Esophagus squamous epithelium (tissue), 5 donors: ENCODE measurements around the gene TNFRSF14. TPM values are rescaled to one million over a fixed set of nuclear protein-coding genes. Genes with fewer than 3 reads are reported as not detected.

ENCODE experiments used
- DNase-seq: peaks from one replicate; lab custom pipeline; 2025; lab: John Stamatoyannopoulos, UW
- H3K27ac ChIP-seq, 4 donors: fragments of 200-600 bp; sonication (generic); one replicate each; pipeline ENCODE4 v1.5.1; 2016 to 2019; ENCODE audit warnings: mild to moderate bottlenecking in 1 of 4
- H3K27me3 ChIP-seq, 4 donors: fragments of 200-600 bp; sonication (generic); 1 replicate in 3 of 4; 2 replicates in 1 of 4; pipeline versions ENCODE4 v1.5.1 to v1.6.0; 2017 to 2021; ENCODE audit warnings: antibody characterized with exemption in 1 of 4
- H3K36me3 ChIP-seq, 3 donors: fragments of 200-600 bp; sonication (generic); one replicate each; pipeline ENCODE4 v1.5.1; 2016 to 2019
- H3K4me1 ChIP-seq, 3 donors: fragments of 200-600 bp; sonication (generic); one replicate each; pipeline ENCODE4 v1.5.1; 2017 to 2019
- H3K4me3 ChIP-seq, 4 donors: fragments of 200-600 bp; sonication (generic); 1 replicate in 3 of 4; 2 replicates in 1 of 4; pipeline ENCODE4 v1.5.1; 2016 to 2019; ENCODE audit warnings: mild to moderate bottlenecking in 2 of 4, moderate library complexity in 1 of 4
- H3K9me3 ChIP-seq, 3 donors: fragments of 200-600 bp; sonication (generic); one replicate each; pipeline ENCODE4 v1.5.1; 2016 to 2019
- POLR2A ChIP-seq, 4 donors: fragments of 450-650 bp; IDR thresholded peaks; one replicate each; pipeline ENCODE4 v1.6.1; 2017; ENCODE audit warnings: antibody characterized with exemption in 4 of 4, mild to moderate bottlenecking in 4 of 4, moderate library complexity in 3 of 4
- WGBS, 2 donors: methylation state at CpG; one replicate each; pipeline ENCODE4 v1.1.5; 2018; 5-methylcytosine and 5-hydroxymethylcytosine counted together
- intact Hi-C: fragments of 100-400 bp; cut with DNase I; formaldehyde crosslinking; loops from one replicate; pipeline ENCODE4 v1.15.0; 2022
- total RNA-seq, 4 donors: library from RNA; depleted of rRNA; stranded (reverse); fragments of >200 nt; gene quantifications; one replicate each; pipeline ENCODE4 v1.1.0, GENCODE V29; 2016
- TF ChIP-seq, protein P1 (sequence below), 6 experiments: fragments of 450-650 bp in 4 of 6; fragments of 200-600 bp in 2 of 6; sonication (generic) in 2 of 6; IDR thresholded peaks; one replicate each; pipeline ENCODE4 v1.5.1; 2016 to 2019; ENCODE audit warnings: antibody characterized with exemption in 6 of 6, mild to moderate bottlenecking in 4 of 6, moderate library complexity in 4 of 6
- donor health status: DM: yes; HTN: yes; CAD: no.

The TNFRSF14 gene
- total RNA-seq, 4 donors from 2014 or later, result 13.8 to 39.5 (median 19.6) TPM

DNA sequence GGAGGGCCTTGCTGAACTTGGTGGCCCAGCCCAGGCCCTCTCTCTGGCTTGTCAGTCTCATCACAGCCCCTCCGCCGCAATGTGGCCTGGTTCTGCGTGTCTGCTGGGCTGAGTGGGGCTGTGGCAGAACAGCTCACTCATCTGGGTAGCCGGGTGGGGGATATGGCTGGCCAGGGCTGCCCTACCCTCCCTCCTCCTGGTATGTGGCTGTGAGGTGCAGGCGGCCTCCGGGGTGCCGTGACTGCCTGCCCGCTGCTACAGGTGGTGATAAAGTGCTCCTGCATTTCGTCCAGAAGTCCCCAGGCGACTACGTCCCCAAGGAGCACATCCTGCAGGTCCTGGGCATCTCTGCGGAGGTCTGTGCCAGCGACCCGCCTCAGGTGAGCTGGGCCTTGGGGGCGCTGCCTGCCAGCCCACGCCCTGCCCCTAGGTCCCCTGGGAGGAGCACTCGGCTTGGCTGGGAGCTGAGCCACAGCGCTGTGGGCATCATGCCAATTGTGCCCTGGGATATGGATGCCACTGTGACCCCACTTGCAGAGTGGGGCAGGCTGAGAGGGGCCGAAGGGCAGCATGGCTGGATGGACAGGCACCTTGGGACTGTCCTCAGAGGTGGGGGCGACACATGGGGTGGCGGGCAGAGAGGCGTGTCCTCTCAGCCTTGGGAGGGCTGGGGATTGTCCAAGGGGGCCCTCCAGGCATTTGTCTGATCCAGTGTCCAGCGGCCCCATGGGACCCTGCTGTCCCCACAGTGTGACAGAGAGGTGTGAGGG lies 32.7 kb downstream of the TNFRSF14 start:
- TF ChIP-seq, protein P1, sequence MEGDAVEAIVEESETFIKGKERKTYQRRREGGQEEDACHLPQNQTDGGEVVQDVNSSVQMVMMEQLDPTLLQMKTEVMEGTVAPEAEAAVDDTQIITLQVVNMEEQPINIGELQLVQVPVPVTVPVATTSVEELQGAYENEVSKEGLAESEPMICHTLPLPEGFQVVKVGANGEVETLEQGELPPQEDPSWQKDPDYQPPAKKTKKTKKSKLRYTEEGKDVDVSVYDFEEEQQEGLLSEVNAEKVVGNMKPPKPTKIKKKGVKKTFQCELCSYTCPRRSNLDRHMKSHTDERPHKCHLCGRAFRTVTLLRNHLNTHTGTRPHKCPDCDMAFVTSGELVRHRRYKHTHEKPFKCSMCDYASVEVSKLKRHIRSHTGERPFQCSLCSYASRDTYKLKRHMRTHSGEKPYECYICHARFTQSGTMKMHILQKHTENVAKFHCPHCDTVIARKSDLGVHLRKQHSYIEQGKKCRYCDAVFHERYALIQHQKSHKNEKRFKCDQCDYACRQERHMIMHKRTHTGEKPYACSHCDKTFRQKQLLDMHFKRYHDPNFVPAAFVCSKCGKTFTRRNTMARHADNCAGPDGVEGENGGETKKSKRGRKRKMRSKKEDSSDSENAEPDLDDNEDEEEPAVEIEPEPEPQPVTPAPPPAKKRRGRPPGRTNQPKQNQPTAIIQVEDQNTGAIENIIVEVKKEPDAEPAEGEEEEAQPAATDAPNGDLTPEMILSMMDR (IDR thresholded peaks at IDR 0.05), result no peak
- no peak for TF ChIP-seq POLR2A (IDR thresholded peaks at IDR 0.05)
- Histone ChIP-seq H3K36me3 (peaks cover 0 to 20% (median 0%) of the 10 kb centered on the region in 3 donors), H3K27me3 (no peaks in the 10 kb centered on the region), H3K4me1 (peaks cover 31 to 66% (median 31%) of the 10 kb centered on the region in 3 donors), H3K27ac (no peak overlapping the region), H3K9me3 (no peaks in the 10 kb centered on the region), H3K4me3 (no peak overlapping the region)
- no peak for DNase-seq
- 74 to 100% methylated on average over 3 of the region's 23 CpGs for WGBS, 2 donors
- intact Hi-C loops, result no loop called here

DNA sequence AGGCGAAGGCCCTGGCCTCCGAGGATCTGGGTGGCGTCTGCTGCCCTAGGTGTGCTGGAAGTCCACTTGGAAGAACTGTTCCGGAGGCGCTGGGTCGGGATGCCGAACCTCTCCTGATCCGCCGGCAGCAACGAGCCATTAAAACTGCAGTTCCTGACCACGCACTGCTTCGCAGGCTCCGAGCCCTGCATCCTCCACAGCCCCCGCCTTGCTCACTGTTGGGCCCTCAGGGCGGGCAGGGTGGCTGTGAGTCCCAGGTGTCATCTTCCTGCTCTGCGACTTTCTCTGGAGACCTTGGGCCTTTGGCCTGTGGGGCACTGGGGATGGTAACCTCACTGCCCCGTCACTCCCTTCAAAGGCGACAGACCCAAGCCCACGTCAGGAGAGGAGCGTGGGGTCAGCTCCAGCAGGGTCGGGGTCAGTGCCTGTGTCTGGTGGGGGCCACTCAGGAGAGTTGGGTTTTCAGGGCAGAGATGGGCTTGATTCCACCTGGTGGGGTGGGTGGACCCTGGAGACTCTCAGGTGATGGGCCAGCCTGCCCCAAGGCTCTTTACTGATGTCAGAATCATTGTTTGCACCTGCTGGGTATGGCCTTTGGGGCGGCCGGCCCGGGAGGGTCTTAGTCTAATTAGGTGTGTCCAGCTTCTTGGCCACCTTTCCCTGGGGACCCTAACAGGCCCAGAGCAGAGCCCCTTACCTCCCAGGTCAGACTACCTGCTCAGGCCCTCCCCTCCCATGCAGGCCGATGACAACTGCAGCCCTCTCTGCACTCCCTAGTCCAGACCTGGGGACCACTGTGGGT lies 33.5 kb downstream of the TNFRSF14 start:
- Histone ChIP-seq H3K27me3 (peaks cover 0 to 3% (median 0%) of the 10 kb centered on the region in 4 donors), H3K4me3 (no peak overlapping the region), H3K9me3 (no peaks in the 10 kb centered on the region), H3K36me3 (peaks cover 0 to 20% (median 0%) of the 10 kb centered on the region in 3 donors), H3K27ac (no peak overlapping the region), H3K4me1 (peaks cover 24 to 65% (median 25%) of the 10 kb centered on the region in 3 donors)
- DNase-seq, result no peak
- TF ChIP-seq POLR2A (IDR thresholded peaks at IDR 0.05), result no peak
- TF ChIP-seq, protein P1 (IDR thresholded peaks at IDR 0.05), result no peak
- intact Hi-C loops, result no loop called here
- WGBS, 2 donors, result 100% methylated on average over 2 to 6 of the region's 25 CpGs

DNA sequence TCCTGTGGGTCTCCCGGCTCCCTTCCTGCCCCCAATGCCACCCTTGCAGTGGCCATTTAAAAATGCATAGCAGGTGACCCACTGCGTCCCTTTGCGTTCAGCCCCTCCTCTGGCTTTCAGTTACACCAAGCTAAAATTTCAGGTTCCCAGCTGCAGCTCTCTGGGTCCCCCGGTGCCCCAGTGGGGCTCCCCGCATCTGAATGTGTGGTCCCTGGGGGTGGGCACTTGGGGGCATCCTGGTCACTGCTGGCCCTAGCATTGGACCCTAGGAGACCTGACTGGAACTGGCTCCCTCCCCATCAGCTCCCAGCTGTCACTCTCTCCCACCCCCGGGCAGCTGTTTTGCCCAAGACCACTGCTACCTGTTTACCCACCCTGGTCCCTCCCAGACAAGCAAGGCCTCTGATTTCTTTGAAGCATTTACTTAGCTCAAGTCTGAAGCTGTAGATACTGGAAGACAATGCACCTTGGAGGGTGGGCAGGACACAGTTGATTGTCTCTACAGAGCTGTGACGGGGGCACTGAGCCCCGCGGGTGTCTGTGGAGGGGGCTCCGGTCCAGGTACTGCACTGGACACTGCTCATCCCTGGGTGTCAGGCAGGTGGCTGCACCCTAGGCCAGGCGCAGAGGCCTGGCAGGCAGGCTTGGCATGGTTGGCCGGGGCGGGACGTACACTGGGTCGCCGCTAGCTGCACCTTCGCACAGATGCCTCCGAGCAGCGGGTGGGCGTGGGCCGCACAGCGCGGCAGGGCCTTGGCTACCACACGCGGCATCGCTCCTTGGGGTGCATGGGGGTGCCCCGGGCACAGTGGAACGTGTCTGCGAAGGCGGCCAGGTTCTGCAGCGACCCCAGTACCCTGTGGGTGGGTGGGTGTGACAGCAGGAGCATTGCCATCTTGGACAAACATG lies 34.3 kb downstream of the TNFRSF14 start:
- TF ChIP-seq, protein P1 (IDR thresholded peaks at IDR 0.05), result no peak
- TF ChIP-seq POLR2A (IDR thresholded peaks at IDR 0.05), result no peak
- WGBS, 2 donors, result 94 to 96% methylated on average over 3 to 8 of the region's 31 CpGs
- Histone ChIP-seq H3K27ac (no peak overlapping the region), H3K4me1 (peaks cover 15 to 56% (median 17%) of the 10 kb centered on the region in 3 donors), H3K36me3 (peaks cover 0 to 20% (median 0%) of the 10 kb centered on the region in 3 donors), H3K4me3 (no peak overlapping the region), H3K9me3 (no peaks in the 10 kb centered on the region), H3K27me3 (peaks cover 0 to 11% (median 0%) of the 10 kb centered on the region in 4 donors)
- no peak for DNase-seq
- intact Hi-C loops, result no loop called here

DNA sequence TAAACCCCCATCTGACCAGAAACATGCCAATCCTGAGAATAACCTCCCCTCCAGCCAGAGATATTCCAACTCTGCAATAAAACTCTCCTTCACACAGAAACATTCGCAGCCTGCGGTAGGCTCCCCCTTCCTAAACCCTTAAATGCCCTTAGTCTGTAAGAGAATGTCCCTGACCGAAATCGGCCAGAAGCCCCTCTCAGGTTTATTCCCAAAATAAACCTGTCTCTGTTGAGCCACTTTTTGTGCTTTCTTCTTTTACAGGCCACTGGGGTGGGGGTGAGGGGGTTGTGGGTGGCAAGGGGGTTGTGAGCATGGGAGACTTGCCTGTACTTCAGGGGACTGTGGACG lies 35.0 kb downstream of the TNFRSF14 start:
- H3K36me3 ChIP-seq, result peaks cover 0 to 20% (median 0%) of the 10 kb centered on the region in 3 donors
- 78 to 96% methylated on average over 4 to 5 of the region's 5 CpGs for WGBS, 2 donors
- peaks cover 15 to 52% (median 15%) of the 10 kb centered on the region in 3 donors for H3K4me1 ChIP-seq
- no peak overlapping the region for H3K4me3 ChIP-seq
- TF ChIP-seq, protein P1 (IDR thresholded peaks at IDR 0.05), result no peak
- no peak for TF ChIP-seq POLR2A (IDR thresholded peaks at IDR 0.05)
- H3K27me3 ChIP-seq, result peaks cover 0 to 19% (median 0%) of the 10 kb centered on the region in 4 donors
- no peak for DNase-seq
- no peak overlapping the region for H3K27ac ChIP-seq
- no peaks in the 10 kb centered on the region for H3K9me3 ChIP-seq
- intact Hi-C loops, result no loop called here
